Natural killer cell (primary cell): ENCODE results near the gene TXNDC9. TPM values are rescaled to one million over a fixed set of nuclear protein-coding genes. Genes with fewer than 3 reads are reported as not detected.
"Not testable (repeated sequence)": the region's sequence is repeated elsewhere in the genome, so short reads cannot be mapped to it uniquely, and the experiment has no call there.

Experiments used
- ATAC-seq, 3 donors: fragments of 150-1000 bp in 2 of 3; fragments of 200-7000 bp in 1 of 3; cut with Tn5 transposase; 1 replicate in 1 of 3; 2 replicates in 2 of 3; pipeline ENCODE4 v1.10.0; 2021; ENCODE audit warnings: mild to moderate bottlenecking in 2 of 3, moderate library complexity in 2 of 3
- DNase-seq, 2 donors: peaks; one replicate each; pipeline versions ENCODE4 v3.0.0 to v3.0.0-alpha.2; 2013 to 2021; ENCODE audit warnings: mixed read lengths in 1 of 2
- H3K27ac ChIP-seq: one replicate; pipeline ENCODE4 v1.5.1; 2013; ENCODE audit warnings: mild to moderate bottlenecking, low read length
- H3K27me3 ChIP-seq: one replicate; pipeline ENCODE4 v1.6.1; 2013; ENCODE audit warnings: low read length; ENCODE audit not compliant: control insufficient read depth, insufficient read depth
- H3K36me3 ChIP-seq: one replicate; pipeline ENCODE4 v1.6.1; 2013; ENCODE audit warnings: low read length; ENCODE audit not compliant: control insufficient read depth, insufficient read depth
- H3K4me1 ChIP-seq: one replicate; pipeline ENCODE4 v1.6.1; 2013; ENCODE audit warnings: low read length; ENCODE audit not compliant: control insufficient read depth, insufficient read depth
- H3K4me3 ChIP-seq: one replicate; pipeline ENCODE4 v1.5.1; 2013; ENCODE audit warnings: low read length
- H3K9me3 ChIP-seq: one replicate; pipeline ENCODE4 v1.6.1; 2013; ENCODE audit warnings: low read length; ENCODE audit not compliant: control insufficient read depth, insufficient read depth
- H3K27ac Mint-ChIP-seq, 2 donors: one replicate each; pipeline ENCODE4 v1.8.0; 2022; ENCODE audit warnings: mild to moderate bottlenecking in 2 of 2, mixed read lengths in 2 of 2, moderate library complexity in 1 of 2
- H3K27me3 Mint-ChIP-seq, 2 donors: one replicate each; pipeline ENCODE4 v1.8.0; 2022; ENCODE audit warnings: low read depth in 2 of 2, mixed read lengths in 2 of 2
- H3K36me3 Mint-ChIP-seq: one replicate; pipeline ENCODE4 v1.8.0; 2022; ENCODE audit warnings: mixed read lengths
- H3K4me1 Mint-ChIP-seq, 2 donors: one replicate each; pipeline ENCODE4 v1.8.0; 2022; ENCODE audit warnings: mixed read lengths in 2 of 2
- H3K4me3 Mint-ChIP-seq: one replicate; pipeline ENCODE4 v1.8.0; 2022; ENCODE audit warnings: mild to moderate bottlenecking, moderate library complexity, mixed read lengths
- H3K9me3 Mint-ChIP-seq, 2 donors: one replicate each; pipeline ENCODE4 v1.8.0; 2022; ENCODE audit warnings: mixed read lengths in 2 of 2
- WGBS: methylation state at CpG from one replicate; pipeline ENCODE4 v1.1.7; 2013; ENCODE audit warnings: missing lambda C conversion rate; ENCODE audit not compliant: insufficient coverage; 5-methylcytosine and 5-hydroxymethylcytosine counted together
- intact Hi-C: fragments of 100-400 bp; cut with micrococcal nuclease; formaldehyde crosslinking; loops from one replicate; pipeline ENCODE4 v1.14.2; 2022
- total RNA-seq, 4 donors: library from RNA; stranded (reverse); fragments of 120-200 nt in 1 of 4; gene quantifications; one replicate each; pipeline versions ENCODE4 v1.2.3 to v1.2.4, GENCODE V29; 2013 to 2022
- TF ChIP-seq, protein P1 (sequence below): fragments of 200-600 bp; IDR thresholded peaks from one replicate; pipeline ENCODE4 v1.8.0; 2022; ENCODE audit warnings: antibody characterized with exemption

Gene TXNDC9
- total RNA-seq, 3 donors from 2014 or later (not counting 1 experiment from before 2014, with no cell fraction given) = 14.3 to 22.2 (median 18.8) TPM

GRCh38 chr2:99337113-99338028, 1.2 kb upstream of the TXNDC9 start, which contains the start of gene EIF5B:
Gene EIF5B, plus strand, starts transcription at chr2:99337389. Its CDS starts 166 bp downstream, at chr2:99337555.
- Mint-ChIP-seq H3K4me3 (no peak within 1 kb of the TSS), H3K4me1 (peaks cover 12 to 32% of the 10 kb centered on the region in 2 donors), H3K9me3 (no peaks in the 10 kb centered on the region), H3K27me3 (no peaks in the 10 kb centered on the region), H3K36me3 (peaks cover 5% of the 10 kb centered on the region), H3K27ac (no peak within 1 kb of the TSS)
- peaks cover 3% of the 10 kb centered on the region for H3K36me3 ChIP-seq
- peaks cover 15% of the 10 kb centered on the region for H3K4me1 ChIP-seq
- TF ChIP-seq, protein P1, sequence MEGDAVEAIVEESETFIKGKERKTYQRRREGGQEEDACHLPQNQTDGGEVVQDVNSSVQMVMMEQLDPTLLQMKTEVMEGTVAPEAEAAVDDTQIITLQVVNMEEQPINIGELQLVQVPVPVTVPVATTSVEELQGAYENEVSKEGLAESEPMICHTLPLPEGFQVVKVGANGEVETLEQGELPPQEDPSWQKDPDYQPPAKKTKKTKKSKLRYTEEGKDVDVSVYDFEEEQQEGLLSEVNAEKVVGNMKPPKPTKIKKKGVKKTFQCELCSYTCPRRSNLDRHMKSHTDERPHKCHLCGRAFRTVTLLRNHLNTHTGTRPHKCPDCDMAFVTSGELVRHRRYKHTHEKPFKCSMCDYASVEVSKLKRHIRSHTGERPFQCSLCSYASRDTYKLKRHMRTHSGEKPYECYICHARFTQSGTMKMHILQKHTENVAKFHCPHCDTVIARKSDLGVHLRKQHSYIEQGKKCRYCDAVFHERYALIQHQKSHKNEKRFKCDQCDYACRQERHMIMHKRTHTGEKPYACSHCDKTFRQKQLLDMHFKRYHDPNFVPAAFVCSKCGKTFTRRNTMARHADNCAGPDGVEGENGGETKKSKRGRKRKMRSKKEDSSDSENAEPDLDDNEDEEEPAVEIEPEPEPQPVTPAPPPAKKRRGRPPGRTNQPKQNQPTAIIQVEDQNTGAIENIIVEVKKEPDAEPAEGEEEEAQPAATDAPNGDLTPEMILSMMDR = peak; percentile 48
- H3K4me3 ChIP-seq = peak within 1 kb of the TSS; percentile 79
- H3K27ac ChIP-seq = peak within 1 kb of the TSS; percentile 83
- H3K9me3 ChIP-seq = no peaks in the 10 kb centered on the region
- DNase-seq = peak; percentile 86 to 96
- intact Hi-C loops = loop anchor here (2.0 kb wide), 1 partner anchor 183 kb away; the partner anchor contains the start of genes LIPT1 and TSGA10
- H3K27me3 ChIP-seq = no peaks in the 10 kb centered on the region
- WGBS = under 1% methylated on average over 87 of the region's 87 CpGs
- peak; percentile 67 to 83 (median 72) for ATAC-seq

DNA sequence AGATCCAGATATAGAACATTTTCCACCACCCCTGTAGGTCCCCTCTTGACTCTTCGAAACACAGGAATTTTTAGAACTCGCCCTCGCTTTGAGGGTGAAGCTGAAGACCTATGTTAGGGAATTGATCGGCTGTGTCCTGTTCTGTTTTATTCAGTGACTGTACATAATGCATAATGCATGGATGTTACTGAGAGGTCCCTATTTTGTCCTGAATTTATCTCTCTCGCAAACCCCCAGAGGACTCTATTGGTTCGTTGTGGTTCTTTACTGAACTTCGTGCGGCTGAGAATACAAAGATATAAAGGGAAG, 625 bp upstream of the TXNDC9 start:
- TF ChIP-seq, protein P1 = no peak
- peak overlapping the region; percentile 78 for H3K27ac ChIP-seq
- no peaks in the 10 kb centered on the region for H3K9me3 ChIP-seq
- peaks cover 8% of the 10 kb centered on the region for H3K36me3 ChIP-seq
- Mint-ChIP-seq H3K27ac (no peak overlapping the region), H3K36me3 (peaks cover 7% of the 10 kb centered on the region), H3K4me1 (peaks cover 12 to 28% of the 10 kb centered on the region in 2 donors), H3K27me3 (no peaks in the 10 kb centered on the region), H3K4me3 (no peak overlapping the region), H3K9me3 (no peaks in the 10 kb centered on the region)
- under 1% methylated on average over 8 of the region's 8 CpGs for WGBS
- H3K4me1 ChIP-seq = peaks cover 15% of the 10 kb centered on the region
- H3K4me3 ChIP-seq = peak overlapping the region; percentile 79
- intact Hi-C loops = loop anchor here (1.0 to 2.0 kb wide), 3 partner anchors 154 to 182 kb away; partner anchors contain the start of genes LIPT1, MITD1, MRPL30 and REV1
- ATAC-seq (peak in 2 of 3 donors; percentile 2), DNase-seq (no peak)
- no peaks in the 10 kb centered on the region for H3K27me3 ChIP-seq

DNA sequence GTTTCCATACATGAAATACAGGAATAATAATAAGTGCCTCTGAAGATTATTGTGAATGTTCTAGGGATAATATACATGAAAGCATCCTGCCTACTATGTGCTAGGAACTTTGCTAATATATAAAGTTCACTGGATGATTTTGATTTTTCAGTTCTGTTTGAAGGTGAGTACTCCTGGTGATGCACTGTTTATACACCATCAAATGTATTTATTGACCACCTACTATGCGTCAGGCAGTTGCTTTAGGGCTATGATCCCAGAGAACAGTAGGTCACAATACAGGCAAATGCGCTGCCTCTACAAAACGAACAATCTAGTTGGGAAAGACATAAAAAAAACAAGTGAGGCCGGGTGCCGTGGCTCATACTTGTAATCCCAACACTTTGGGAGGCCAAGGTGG, 10.7 kb downstream of the TXNDC9 start:
- intact Hi-C loops = no loop called here
- ATAC-seq (no peak), DNase-seq (no peak)
- H3K4me3 Mint-ChIP-seq = no peak overlapping the region
- H3K27me3 Mint-ChIP-seq = no peaks in the 10 kb centered on the region
- no peaks in the 10 kb centered on the region for H3K9me3 Mint-ChIP-seq
- H3K27me3 ChIP-seq = no peaks in the 10 kb centered on the region
- H3K36me3 Mint-ChIP-seq = peaks cover 4% of the 10 kb centered on the region
- H3K9me3 ChIP-seq = no peaks in the 10 kb centered on the region
- TF ChIP-seq, protein P1 = no peak
- H3K36me3 ChIP-seq = peaks cover 71% of the 10 kb centered on the region
- peaks cover 4 to 7% of the 10 kb centered on the region in 2 donors for H3K4me1 Mint-ChIP-seq
- 97% methylated on average over 5 of the region's 5 CpGs for WGBS
- no peak overlapping the region for H3K4me3 ChIP-seq
- no peaks in the 10 kb centered on the region for H3K4me1 ChIP-seq
- no peak overlapping the region for H3K27ac Mint-ChIP-seq
- H3K27ac ChIP-seq = no peak overlapping the region

DNA sequence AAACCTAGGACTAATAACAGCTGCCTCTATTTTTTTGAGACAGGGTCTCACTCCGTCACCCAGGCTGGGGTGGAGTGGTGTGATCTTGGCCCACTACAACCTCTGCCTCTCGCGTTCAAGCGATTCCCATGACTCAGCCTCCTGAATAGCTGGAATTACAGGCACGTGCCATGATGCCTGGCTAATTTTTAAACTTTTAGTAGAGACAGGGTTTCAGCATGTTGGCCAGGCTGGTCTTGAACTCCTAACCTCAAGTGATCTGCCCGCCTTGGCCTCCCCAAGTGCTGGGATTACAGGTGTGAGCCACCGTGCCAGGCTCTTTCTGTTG, 18.3 kb downstream of the TXNDC9 start:
- WGBS = 98% methylated on average over 7 of the region's 7 CpGs
- ATAC-seq, H3K4me3 Mint-ChIP-seq, H3K27me3 ChIP-seq, H3K36me3 Mint-ChIP-seq, intact Hi-C loops, H3K27ac ChIP-seq, H3K9me3 Mint-ChIP-seq, H3K4me1 Mint-ChIP-seq, H3K27me3 Mint-ChIP-seq, H3K27ac Mint-ChIP-seq, H3K4me1 ChIP-seq, H3K4me3 ChIP-seq, DNase-seq, H3K9me3 ChIP-seq: not testable (repeated sequence)
- peaks cover 45% of the 10 kb centered on the region for H3K36me3 ChIP-seq
